ENCODE measurements around the gene EBI3. TPM values are rescaled to one million over a fixed set of nuclear protein-coding genes. Genes with fewer than 3 reads are reported as not detected.

EBI3 gene
- polyA plus RNA-seq (0.05 to 0.21 TPM in 2 of 3 replicates, not detected in the other), polyA minus RNA-seq (not detected in 3 replicates)
- not detected for polyA plus RNA-seq (2011; ENCODE audit: low read depth)
- not detected in 2 replicates for polyA plus RNA-seq (2011; cell fraction: cytosol; rRNA removed)
- polyA plus RNA-seq (2011; cell fraction: nucleus; rRNA removed): 0.10 TPM in 1 of 2 replicates, not detected in the other
- not detected in 2 replicates for polyA plus RNA-seq (2012; ENCODE audit: low replicate concordance)
- polyA minus RNA-seq (2011; cell fraction: cytosol; rRNA and poly(A)+ RNA removed): not detected
- polyA minus RNA-seq (2011; cell fraction: nucleus; rRNA and poly(A)+ RNA removed): not detected in 2 replicates

- Histone ChIP-seq H3K36me3 (ENCODE audit: control insufficient read depth in 2 of 2, extremely low read depth in 1 of 2, insufficient read depth in 2 of 2, low read length in 2 of 2) (no peaks in the 10 kb centered on the region), H3K9me3 (ENCODE audit: control insufficient read depth, low read depth, low read length) (no peaks in the 10 kb centered on the region), H3K9ac (ENCODE audit: control insufficient read depth, extremely low read depth, insufficient read depth, low read length) (no peak within 1 kb of the TSS), H4K20me1 (ENCODE audit: control insufficient read depth, extremely low read depth, insufficient read depth, low read length) (no peaks in the 10 kb centered on the region), H3K27me3 (ENCODE audit: control insufficient read depth, extremely low read depth, insufficient read depth, low read length) (peaks cover 15% of the 10 kb centered on the region), H3K9me1 (ENCODE audit: control insufficient read depth, extremely low read depth, insufficient read depth, low read length) (no peaks in the 10 kb centered on the region), H3K79me2 (ENCODE audit: control insufficient read depth, insufficient read depth, low read length) (no peaks in the 10 kb centered on the region), H3K4me2 (ENCODE audit: control insufficient read depth, extremely low read depth, insufficient read depth, low read depth, low read length) (peak within 1 kb of the TSS; percentile 16), H3K4me3 (ENCODE audit: control insufficient read depth in 2 of 3, extremely low read depth in 1 of 3, insufficient read depth in 2 of 3, low read depth in 1 of 3, low read length in 3 of 3) (no peak within 1 kb of the TSS), H3K4me1 (ENCODE audit: control insufficient read depth, extremely low read depth, insufficient read depth, low read length) (no peaks in the 10 kb centered on the region), H3K27ac (ENCODE audit: control insufficient read depth, insufficient read depth, low read length) (no peak within 1 kb of the TSS), H2AFZ (ENCODE audit: control insufficient read depth, low read length) (no peak within 1 kb of the TSS)
- FAIRE-seq: no peak
- TF ChIP-seq, protein P1, sequence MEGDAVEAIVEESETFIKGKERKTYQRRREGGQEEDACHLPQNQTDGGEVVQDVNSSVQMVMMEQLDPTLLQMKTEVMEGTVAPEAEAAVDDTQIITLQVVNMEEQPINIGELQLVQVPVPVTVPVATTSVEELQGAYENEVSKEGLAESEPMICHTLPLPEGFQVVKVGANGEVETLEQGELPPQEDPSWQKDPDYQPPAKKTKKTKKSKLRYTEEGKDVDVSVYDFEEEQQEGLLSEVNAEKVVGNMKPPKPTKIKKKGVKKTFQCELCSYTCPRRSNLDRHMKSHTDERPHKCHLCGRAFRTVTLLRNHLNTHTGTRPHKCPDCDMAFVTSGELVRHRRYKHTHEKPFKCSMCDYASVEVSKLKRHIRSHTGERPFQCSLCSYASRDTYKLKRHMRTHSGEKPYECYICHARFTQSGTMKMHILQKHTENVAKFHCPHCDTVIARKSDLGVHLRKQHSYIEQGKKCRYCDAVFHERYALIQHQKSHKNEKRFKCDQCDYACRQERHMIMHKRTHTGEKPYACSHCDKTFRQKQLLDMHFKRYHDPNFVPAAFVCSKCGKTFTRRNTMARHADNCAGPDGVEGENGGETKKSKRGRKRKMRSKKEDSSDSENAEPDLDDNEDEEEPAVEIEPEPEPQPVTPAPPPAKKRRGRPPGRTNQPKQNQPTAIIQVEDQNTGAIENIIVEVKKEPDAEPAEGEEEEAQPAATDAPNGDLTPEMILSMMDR (optimal IDR thresholded peaks at IDR 0.05 in 1 of 3, IDR thresholded peaks at IDR 0.05 in 1 of 3, conservative IDR thresholded peaks at IDR 0.05 in 1 of 3; ENCODE audit: extremely low read depth in 1 of 3, insufficient read depth in 2 of 3, low read length in 3 of 3): no peak
- TF ChIP-seq EZH2 (IDR thresholded peaks at IDR 0.05; ENCODE audit: low read length): no peak
- DNase-seq (ENCODE audit: low read depth, low spot score): no peak
- dilution Hi-C loops (cut with MboI; ENCODE audit: extremely low pct_ligation_motif_present, low sequenced_read_pairs): no loop called here
These were observed at the start of gene EBI3 for GRCh38 chr19:4229179-4229931. EBI3 (plus strand) TSS chr19:4229523; CDS start chr19:4229551, 28 bp downstream.

DNA sequence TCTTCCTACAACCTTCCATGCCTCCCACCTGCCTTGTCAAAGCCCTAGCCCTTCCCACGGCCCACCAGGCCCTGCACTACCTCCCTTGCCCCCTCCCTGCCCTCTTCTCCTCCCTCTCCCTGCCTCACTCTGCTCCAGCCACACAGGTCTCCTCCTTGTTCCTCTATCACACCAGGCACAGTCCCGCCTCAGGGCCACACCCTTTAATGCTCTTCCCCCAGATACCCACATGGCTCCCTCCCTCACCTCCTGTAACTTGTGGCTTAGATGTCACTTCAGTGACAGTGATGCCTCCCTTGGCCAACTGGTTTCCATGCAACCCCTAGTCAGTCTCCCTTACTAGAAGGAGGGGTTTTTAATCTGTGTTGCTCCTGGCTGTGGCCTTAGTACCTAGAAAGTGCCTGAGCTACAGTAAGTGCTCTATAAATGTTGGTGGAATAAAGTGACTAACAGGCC lies 48.2 kb upstream of the EBI3 start:
- FAIRE-seq (no peak), DNase-seq (ENCODE audit: low read depth, low spot score) (no peak)
- H3K4me1 ChIP-seq (ENCODE audit: control insufficient read depth, extremely low read depth, insufficient read depth, low read length): peaks cover 14% of the 10 kb centered on the region
- H4K20me1 ChIP-seq (ENCODE audit: control insufficient read depth, extremely low read depth, insufficient read depth, low read length): no peaks in the 10 kb centered on the region
- TF ChIP-seq EZH2 (IDR thresholded peaks at IDR 0.05; ENCODE audit: low read length): no peak
- TF ChIP-seq, protein P1 (optimal IDR thresholded peaks at IDR 0.05 in 1 of 3, IDR thresholded peaks at IDR 0.05 in 1 of 3, conservative IDR thresholded peaks at IDR 0.05 in 1 of 3; ENCODE audit: extremely low read depth in 1 of 3, insufficient read depth in 2 of 3, low read length in 3 of 3): no peak
- no peak overlapping the region for H2AFZ ChIP-seq (ENCODE audit: control insufficient read depth, low read length)
- dilution Hi-C loops (cut with MboI; ENCODE audit: extremely low pct_ligation_motif_present, low sequenced_read_pairs): no loop called here
- no peaks in the 10 kb centered on the region for H3K9me1 ChIP-seq (ENCODE audit: control insufficient read depth, extremely low read depth, insufficient read depth, low read length)
- H3K36me3 ChIP-seq (ENCODE audit: control insufficient read depth in 2 of 2, extremely low read depth in 1 of 2, insufficient read depth in 2 of 2, low read length in 2 of 2): peaks cover 12 to 15% of the 10 kb centered on the region in 2 experiments
- peak overlapping the region; percentile 89 for H3K4me2 ChIP-seq (ENCODE audit: control insufficient read depth, extremely low read depth, insufficient read depth, low read depth, low read length)
- no peak overlapping the region for H3K9ac ChIP-seq (ENCODE audit: control insufficient read depth, extremely low read depth, insufficient read depth, low read length)
- H3K9me3 ChIP-seq (ENCODE audit: control insufficient read depth, low read depth, low read length): no peaks in the 10 kb centered on the region
- H3K27ac ChIP-seq (ENCODE audit: control insufficient read depth, insufficient read depth, low read length): no peak overlapping the region
- peak overlapping the region in 2 of 3 experiments; percentile 95 to 96 for H3K4me3 ChIP-seq (ENCODE audit: control insufficient read depth in 2 of 3, extremely low read depth in 1 of 3, insufficient read depth in 2 of 3, low read depth in 1 of 3, low read length in 3 of 3)
- no peaks in the 10 kb centered on the region for H3K27me3 ChIP-seq (ENCODE audit: control insufficient read depth, extremely low read depth, insufficient read depth, low read length)
- peaks cover 15% of the 10 kb centered on the region for H3K79me2 ChIP-seq (ENCODE audit: control insufficient read depth, insufficient read depth, low read length)
